ENCODE measurements around the gene MRPL54. TPM values are rescaled to one million over a fixed set of nuclear protein-coding genes. Genes with fewer than 3 reads are reported as not detected.

The MRPL54 gene
- polyA plus RNA-seq, 1 donor from 2014 or later = 74.7 TPM

DNA sequence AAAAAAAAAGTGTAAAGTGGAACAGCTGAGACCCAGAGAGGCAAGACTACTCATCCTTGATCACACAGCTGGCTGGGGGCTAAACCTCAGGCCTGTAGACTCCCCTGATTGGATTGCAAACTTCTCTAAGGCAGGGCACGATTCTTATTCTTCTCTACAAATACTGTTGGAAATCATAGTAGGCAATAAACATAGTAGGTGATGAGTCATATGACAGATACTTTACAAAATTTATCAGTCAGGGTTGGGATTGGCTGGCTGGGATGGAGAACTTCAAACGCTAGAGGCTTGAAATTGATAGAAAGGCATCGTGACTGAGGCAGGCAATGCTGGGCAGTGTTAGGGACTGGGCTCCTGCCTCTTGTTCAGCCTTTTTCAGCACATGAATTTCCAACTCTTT lies 29.6 kb downstream of the MRPL54 start:
- Histone ChIP-seq H3K27me3 (ENCODE audit: insufficient read depth, low read depth, low read length) (peaks cover 5% of the 10 kb centered on the region), H4K20me1 (ENCODE audit: insufficient read depth) (no peaks in the 10 kb centered on the region), H3K9me3 (ENCODE audit: low read length) (no peaks in the 10 kb centered on the region), H3K36me3 (ENCODE audit: insufficient read depth, low read length) (no peaks in the 10 kb centered on the region), H3K27ac (ENCODE audit: low read length) (no peak overlapping the region), H3F3A (ENCODE audit: insufficient read depth, low read length, poor library complexity, severe bottlenecking) (no peaks in the 10 kb centered on the region), H3K9me2 (ENCODE audit: insufficient read depth, low read length) (no peaks in the 10 kb centered on the region), H3K9ac (ENCODE audit: low read length) (no peak overlapping the region), H3K4me3 (ENCODE audit: low read length) (no peak overlapping the region), H3K79me2 (replicated peaks; ENCODE audit: insufficient read depth, low read length) (no peaks in the 10 kb centered on the region), H3K4me2 (ENCODE audit: low read length) (no peak overlapping the region), H2AFZ (ENCODE audit: low read depth, low read length) (no peak overlapping the region)
- TF ChIP-seq SMC3 (conservative IDR thresholded peaks at IDR 0.05; ENCODE audit: poor library complexity) (no peak), EP300 (conservative IDR thresholded peaks at IDR 0.05; ENCODE audit: poor library complexity, severe bottlenecking) (no peak), RAD21 (conservative IDR thresholded peaks at IDR 0.05) (no peak), REST (IDR thresholded peaks at IDR 0.05; ENCODE audit: borderline replicate concordance) (no peak), POLR2AphosphoS5 (IDR thresholded peaks at IDR 0.05) (no peak)

GRCh38 chr19:3793799-3794198 lies 31.3 kb downstream of the MRPL54 start:
- no peak overlapping the region for H3K4me3 ChIP-seq (ENCODE audit: low read length)
- no peak for TF ChIP-seq POLR2AphosphoS5 (IDR thresholded peaks at IDR 0.05)
- no peak for TF ChIP-seq TAF1 (IDR thresholded peaks at IDR 0.05; ENCODE audit: low read depth)
- no peak for TF ChIP-seq EZH2 (IDR thresholded peaks at IDR 0.05; ENCODE audit: borderline replicate concordance, insufficient read depth, low read length, poor library complexity, severe bottlenecking)
- no peak for TF ChIP-seq SMC3 (conservative IDR thresholded peaks at IDR 0.05; ENCODE audit: poor library complexity)
- TF ChIP-seq REST (IDR thresholded peaks at IDR 0.05; ENCODE audit: borderline replicate concordance) = no peak
- no peak for TF ChIP-seq RAD21 (conservative IDR thresholded peaks at IDR 0.05)
- TF ChIP-seq EP300 (conservative IDR thresholded peaks at IDR 0.05; ENCODE audit: poor library complexity, severe bottlenecking) = no peak
- no peak for TF ChIP-seq CTCF (IDR thresholded peaks at IDR 0.05; ENCODE audit: poor library complexity, severe bottlenecking)
- no peak for TF ChIP-seq MXI1 (conservative IDR thresholded peaks at IDR 0.05; ENCODE audit: poor library complexity, severe bottlenecking)
- no peak overlapping the region for H3K27ac ChIP-seq (ENCODE audit: low read length)
- H3F3A ChIP-seq (ENCODE audit: insufficient read depth, low read length, poor library complexity, severe bottlenecking) = no peaks in the 10 kb centered on the region
- no peak overlapping the region for H2AFZ ChIP-seq (ENCODE audit: low read depth, low read length)
- H3K79me2 ChIP-seq (replicated peaks; ENCODE audit: insufficient read depth, low read length) = no peaks in the 10 kb centered on the region
- no peaks in the 10 kb centered on the region for H3K9me2 ChIP-seq (ENCODE audit: insufficient read depth, low read length)
- H3K36me3 ChIP-seq (ENCODE audit: insufficient read depth, low read length) = no peaks in the 10 kb centered on the region
- no peak overlapping the region for H3K9ac ChIP-seq (ENCODE audit: low read length)
- H3K9me3 ChIP-seq (ENCODE audit: low read length) = no peaks in the 10 kb centered on the region
- H4K20me1 ChIP-seq (ENCODE audit: insufficient read depth) = no peaks in the 10 kb centered on the region
- H3K27me3 ChIP-seq (ENCODE audit: insufficient read depth, low read depth, low read length) = peaks cover 3% of the 10 kb centered on the region
- H3K4me2 ChIP-seq (ENCODE audit: low read length) = no peak overlapping the region

All from neural cell (in vitro differentiated cells).